CD4-positive, alpha-beta T cell treated with Interleukin-17A for 4 hours (primary cell): ENCODE data around the gene ENOX1.

Experiments
- DNase-seq: peaks from one replicate; pipeline ENCODE4 v3.0.0-alpha.2; 2020; ENCODE audit warnings: mixed read lengths

Gene ENOX1

GRCh38 chr13:43339805-43340550 lies 446.8 kb downstream of the ENOX1 start:
- DNase-seq = no peak

GRCh38 chr13:43339145-43339804 lies 447.5 kb downstream of the ENOX1 start:
- no peak for DNase-seq

- DNase-seq = no peak
These were observed 451.0 kb downstream of the ENOX1 start for GRCh38 chr13:43335764-43336163.

- no peak for DNase-seq
These were observed 453.6 kb downstream of the ENOX1 start for GRCh38 chr13:43333176-43333575.

GRCh38 chr13:43331672-43332071 lies 455.1 kb downstream of the ENOX1 start:
- no peak for DNase-seq

GRCh38 chr13:43329702-43330101 lies 457.1 kb downstream of the ENOX1 start:
- no peak for DNase-seq

- DNase-seq = no peak
These were observed 457.9 kb downstream of the ENOX1 start for GRCh38 chr13:43328907-43329306.

GRCh38 chr13:43326100-43326499 lies 460.7 kb downstream of the ENOX1 start:
- DNase-seq = no peak

- DNase-seq = no peak
These were observed 461.1 kb downstream of the ENOX1 start for GRCh38 chr13:43325636-43326035.

GRCh38 chr13:43324129-43324528 lies 462.6 kb downstream of the ENOX1 start:
- no peak for DNase-seq

- no peak for DNase-seq
These were observed 466.9 kb downstream of the ENOX1 start for GRCh38 chr13:43319617-43320444.

GRCh38 chr13:43316946-43317353 lies 469.8 kb downstream of the ENOX1 start:
- no peak for DNase-seq

- no peak for DNase-seq
These were observed 470.5 kb downstream of the ENOX1 start for GRCh38 chr13:43316281-43316680.

GRCh38 chr13:43315522-43315921 lies 471.2 kb downstream of the ENOX1 start:
- no peak for DNase-seq

- no peak for DNase-seq
These were observed 477.5 kb downstream of the ENOX1 start for GRCh38 chr13:43309311-43309710.

GRCh38 chr13:43307921-43308433 lies 478.8 kb downstream of the ENOX1 start:
- DNase-seq = no peak

GRCh38 chr13:43307221-43307920 lies 479.4 kb downstream of the ENOX1 start:
- DNase-seq = no peak

GRCh38 chr13:43306372-43306771 lies 480.4 kb downstream of the ENOX1 start:
- no peak for DNase-seq

GRCh38 chr13:43305416-43305815 lies 481.4 kb downstream of the ENOX1 start:
- DNase-seq = no peak

GRCh38 chr13:43304945-43305344 lies 481.8 kb downstream of the ENOX1 start:
- no peak for DNase-seq

- no peak for DNase-seq
These were observed 482.3 kb downstream of the ENOX1 start for GRCh38 chr13:43304449-43304848.

GRCh38 chr13:43303033-43303729 lies 483.6 kb downstream of the ENOX1 start:
- DNase-seq = no peak
